ENCODE measurements around the gene PARPBP. TPM values are rescaled to one million over a fixed set of nuclear protein-coding genes. Genes with fewer than 3 reads are reported as not detected.

The PARPBP gene
- total RNA-seq, 4 donors from 2014 or later: 0.31 to 3.1 (median 0.89) TPM

Other genes starting within 250 kb of the PARPBP start
- 1 to 10 TPM; 2.9 to 7.2 (median 4.1) TPM for gene DRAM1, start 242.6 kb upstream of the PARPBP start, total RNA-seq
- gene WASHC3, start 58.2 kb upstream of the PARPBP start, total RNA-seq: 10 to 100 TPM; 44.2 to 81.8 (median 62.2) TPM
- 10 to 100 TPM; 11.6 to 26.6 (median 19.2) TPM for gene NUP37, start 69 bp upstream of the PARPBP start, total RNA-seq
- not detected for gene PMCH, start 77.7 kb downstream of the PARPBP start, total RNA-seq

All from gastrocnemius medialis (tissue), 4 donors.